ENCODE measurements around the gene PC. TPM values are rescaled to one million over a fixed set of nuclear protein-coding genes. Genes with fewer than 3 reads are reported as not detected.

PC gene
- total RNA-seq, 1 donor from 2014 or later, result 5.0 TPM

- no peak overlapping the region for H3K27ac Mint-ChIP-seq
- ATAC-seq (ENCODE audit: low read depth) (no peak), DNase-seq (no peak)
- peaks cover under 1% of the 10 kb centered on the region for H3K4me1 Mint-ChIP-seq
- no peaks in the 10 kb centered on the region for H3K36me3 Mint-ChIP-seq (ENCODE audit: low read depth)
- peaks cover 14% of the 10 kb centered on the region for H3K27me3 Mint-ChIP-seq
- intact Hi-C loops (cut with micrococcal nuclease), result no loop called here
- ChIA-PET CTCF (no interaction called here), POLR2A (no interaction called here)
- H3K4me3 Mint-ChIP-seq, result no peak overlapping the region
- TF ChIP-seq, protein P1, sequence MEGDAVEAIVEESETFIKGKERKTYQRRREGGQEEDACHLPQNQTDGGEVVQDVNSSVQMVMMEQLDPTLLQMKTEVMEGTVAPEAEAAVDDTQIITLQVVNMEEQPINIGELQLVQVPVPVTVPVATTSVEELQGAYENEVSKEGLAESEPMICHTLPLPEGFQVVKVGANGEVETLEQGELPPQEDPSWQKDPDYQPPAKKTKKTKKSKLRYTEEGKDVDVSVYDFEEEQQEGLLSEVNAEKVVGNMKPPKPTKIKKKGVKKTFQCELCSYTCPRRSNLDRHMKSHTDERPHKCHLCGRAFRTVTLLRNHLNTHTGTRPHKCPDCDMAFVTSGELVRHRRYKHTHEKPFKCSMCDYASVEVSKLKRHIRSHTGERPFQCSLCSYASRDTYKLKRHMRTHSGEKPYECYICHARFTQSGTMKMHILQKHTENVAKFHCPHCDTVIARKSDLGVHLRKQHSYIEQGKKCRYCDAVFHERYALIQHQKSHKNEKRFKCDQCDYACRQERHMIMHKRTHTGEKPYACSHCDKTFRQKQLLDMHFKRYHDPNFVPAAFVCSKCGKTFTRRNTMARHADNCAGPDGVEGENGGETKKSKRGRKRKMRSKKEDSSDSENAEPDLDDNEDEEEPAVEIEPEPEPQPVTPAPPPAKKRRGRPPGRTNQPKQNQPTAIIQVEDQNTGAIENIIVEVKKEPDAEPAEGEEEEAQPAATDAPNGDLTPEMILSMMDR (IDR thresholded peaks at IDR 0.05), result no peak
- H3K9me3 Mint-ChIP-seq, result no peaks in the 10 kb centered on the region
These were observed 84.0 kb downstream of the PC start for GRCh38 chr11:66874232-66874631.

DNA sequence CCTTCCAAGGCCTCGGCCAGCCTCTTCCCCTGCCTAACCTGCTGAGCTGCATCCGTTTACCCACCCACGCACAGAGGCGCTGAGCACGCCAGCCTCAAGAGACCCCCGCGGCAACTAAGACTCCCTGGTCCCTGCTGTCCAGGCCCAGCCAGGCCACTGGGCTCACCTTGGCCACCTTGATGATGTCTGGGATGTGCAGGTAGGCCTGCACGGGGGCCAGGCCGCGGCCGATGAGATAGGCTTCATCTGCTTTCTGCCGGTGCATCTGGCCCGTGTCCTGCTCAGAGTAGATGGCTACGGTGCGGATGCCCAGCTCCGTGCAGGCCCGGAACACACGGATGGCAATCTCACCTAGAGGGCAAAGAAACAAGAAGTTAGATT is 86.7 kb downstream of the PC start:
- H3K4me1 Mint-ChIP-seq, result peaks cover 12% of the 10 kb centered on the region
- intact Hi-C loops (cut with micrococcal nuclease), result no loop called here
- ATAC-seq (ENCODE audit: low read depth), result no peak
- H3K4me3 Mint-ChIP-seq, result no peak overlapping the region
- POLR2A ChIA-PET, result interaction anchor here (0.5 kb wide), 1 partner anchor 43 kb away, joined by 7 read pairs; no protein-coding TSS in a partner anchor
- H3K36me3 Mint-ChIP-seq (ENCODE audit: low read depth), result no peaks in the 10 kb centered on the region
- TF ChIP-seq, protein P1 (IDR thresholded peaks at IDR 0.05), result no peak
- no peaks in the 10 kb centered on the region for H3K9me3 Mint-ChIP-seq
- DNase-seq, result no peak
- CTCF ChIA-PET, result no interaction called here
- no peak overlapping the region for H3K27ac Mint-ChIP-seq
- peaks cover 12% of the 10 kb centered on the region for H3K27me3 Mint-ChIP-seq

DNA sequence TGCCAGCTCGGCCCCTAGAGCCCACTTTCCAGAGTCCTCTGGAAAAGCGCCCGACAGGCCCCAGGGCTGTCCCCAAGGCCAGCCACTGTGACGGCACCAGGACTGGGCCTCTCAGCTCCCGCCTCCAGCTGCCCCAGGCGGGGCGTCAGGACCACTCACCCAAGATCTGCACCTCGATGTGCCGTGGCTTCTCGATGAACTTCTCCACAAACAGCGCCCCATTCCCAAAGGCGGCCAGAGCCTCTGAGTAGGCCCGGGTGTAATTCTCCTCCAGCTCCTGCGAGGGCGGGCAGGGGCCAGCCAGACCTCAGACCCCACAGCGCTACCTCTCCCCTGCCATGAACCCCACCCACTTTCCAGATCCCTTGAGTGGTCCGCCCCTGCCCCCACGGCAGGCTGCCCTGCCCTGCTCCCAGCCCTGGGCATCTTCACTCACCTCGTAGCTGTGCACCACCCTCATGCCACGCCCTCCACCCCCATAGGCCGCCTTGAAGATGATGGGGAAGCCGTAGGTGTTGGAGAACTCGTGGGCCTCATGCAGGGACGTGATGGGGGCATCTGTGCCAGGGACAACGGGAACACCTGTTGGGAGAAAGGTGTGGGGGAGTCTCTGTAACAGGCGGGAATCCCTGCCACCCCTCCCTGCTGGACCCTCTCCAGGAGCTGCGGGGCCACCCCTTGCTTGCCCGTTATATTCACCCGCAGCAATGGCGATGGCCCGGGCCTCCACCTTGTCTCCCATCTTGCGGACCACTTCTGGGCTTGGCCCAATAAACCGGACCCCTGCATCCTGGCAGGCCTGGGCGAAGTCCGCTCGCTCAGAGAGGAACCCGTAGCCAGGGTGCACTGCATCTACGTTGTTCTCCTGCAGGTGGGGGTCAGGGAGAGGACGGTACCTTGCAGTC is 87.3 kb downstream of the PC start:
- TF ChIP-seq, protein P1 (IDR thresholded peaks at IDR 0.05), result no peak
- ChIA-PET CTCF (interaction anchor here (0.5 to 1.1 kb wide), 2 partner anchors 27 to 44 kb away, joined by 4 read pairs; partner anchors contain the start of gene RCE1), POLR2A (interaction anchor here (0.5 to 0.6 kb wide), 2 partner anchors 42 to 1574 kb away, joined by 4 to 7 read pairs; no protein-coding TSS in a partner anchor)
- Mint-ChIP-seq H3K27me3 (peaks cover 12% of the 10 kb centered on the region), H3K4me3 (no peak overlapping the region), H3K9me3 (no peaks in the 10 kb centered on the region), H3K4me1 (peaks cover 12% of the 10 kb centered on the region), H3K36me3 (ENCODE audit: low read depth) (no peaks in the 10 kb centered on the region), H3K27ac (no peak overlapping the region)
- ATAC-seq (ENCODE audit: low read depth) (no peak), DNase-seq (no peak)
- intact Hi-C loops (cut with micrococcal nuclease), result no loop called here

- Mint-ChIP-seq H3K9me3 (no peaks in the 10 kb centered on the region), H3K27ac (no peak overlapping the region), H3K4me1 (peaks cover 12% of the 10 kb centered on the region), H3K4me3 (no peak overlapping the region), H3K27me3 (peaks cover 10% of the 10 kb centered on the region), H3K36me3 (ENCODE audit: low read depth) (no peaks in the 10 kb centered on the region)
- ChIA-PET CTCF (interaction anchor here (0.5 to 1.1 kb wide), 2 partner anchors 26 to 43 kb away, joined by 4 read pairs; partner anchors contain the start of gene RCE1), POLR2A (interaction anchor here (0.6 kb wide), 1 partner anchor 1574 kb away, joined by 4 read pairs; no protein-coding TSS in a partner anchor)
- intact Hi-C loops (cut with micrococcal nuclease), result no loop called here
- TF ChIP-seq, protein P1 (IDR thresholded peaks at IDR 0.05), result no peak
- ATAC-seq (ENCODE audit: low read depth) (no peak), DNase-seq (no peak)
These were observed 88.1 kb downstream of the PC start for GRCh38 chr11:66870131-66870530.

DNA sequence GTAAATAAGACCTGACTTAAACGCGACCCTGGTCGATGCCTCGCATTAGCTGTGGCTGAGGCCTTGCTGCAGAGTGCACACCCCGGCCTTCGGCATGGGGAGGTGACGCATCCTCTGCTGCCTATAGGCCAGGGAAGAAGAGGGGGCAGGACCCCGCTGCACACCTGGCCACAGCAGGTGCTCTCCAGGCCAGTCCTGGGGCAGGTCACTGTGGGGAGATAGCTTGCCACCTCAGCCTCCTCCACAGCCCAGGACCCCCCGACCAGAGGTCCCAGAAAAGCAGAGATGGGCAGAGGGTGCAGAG is 88.7 kb downstream of the PC start:
- Mint-ChIP-seq H3K27me3 (peaks cover 5% of the 10 kb centered on the region), H3K9me3 (no peaks in the 10 kb centered on the region), H3K36me3 (ENCODE audit: low read depth) (no peaks in the 10 kb centered on the region), H3K27ac (no peak overlapping the region), H3K4me3 (no peak overlapping the region), H3K4me1 (peaks cover 14% of the 10 kb centered on the region)
- DNase-seq (no peak), ATAC-seq (ENCODE audit: low read depth) (no peak)
- ChIA-PET CTCF (interaction anchor here (1.1 kb wide), 1 partner anchor 26 kb away, joined by 4 read pairs; the partner anchor contains the start of gene RCE1), POLR2A (no interaction called here)
- TF ChIP-seq, protein P1 (IDR thresholded peaks at IDR 0.05), result no peak
- intact Hi-C loops (cut with micrococcal nuclease), result no loop called here

All from activated B cell treated with CpG ODN at 0.5 μM for 24 hours (primary cell).